Activated naive CD4-positive, alpha-beta T cell treated with anti-CD3 and anti-CD28 coated beads for 36 hours (primary cell): Measurements from ENCODE around the gene SRSF4. TPM values are rescaled to one million over a fixed set of nuclear protein-coding genes. Genes with fewer than 3 reads are reported as not detected.
A peak's percentile ranks its signal among the peaks of the same experiment; 100 is the strongest.
"Not testable (repeated sequence)": the region's sequence is repeated elsewhere in the genome, so short reads cannot be mapped to it uniquely, and the experiment has no call there.

Experiments
- CTCF ChIA-PET: fragments of 350-600 bp; sonication (Branson Sonifier 250); formaldehyde crosslinking; loops from one replicate; lab custom pipeline; 2021; ENCODE audit warnings: antibody characterized with exemption; lab: Charles Lee
- DNase-seq: peaks from one replicate; pipeline ENCODE4 v3.0.0-alpha.2; 2020
- H3K27ac Mint-ChIP-seq: one replicate; pipeline ENCODE4 v1.8.0; 2021; ENCODE audit warnings: mild to moderate bottlenecking, mixed read lengths
- H3K27me3 Mint-ChIP-seq: one replicate; pipeline ENCODE4 v1.8.0; 2021; ENCODE audit warnings: low read depth, mixed read lengths
- H3K36me3 Mint-ChIP-seq: one replicate; pipeline ENCODE4 v1.8.0; 2021; ENCODE audit warnings: low read depth, mixed read lengths
- H3K4me1 Mint-ChIP-seq: one replicate; pipeline ENCODE4 v1.8.0; 2021; ENCODE audit warnings: low read depth, mixed read lengths
- H3K4me3 Mint-ChIP-seq: one replicate; pipeline ENCODE4 v1.8.0; 2021; ENCODE audit warnings: mild to moderate bottlenecking, moderate library complexity, mixed read lengths
- H3K9me3 Mint-ChIP-seq: one replicate; pipeline ENCODE4 v1.8.0; 2021; ENCODE audit warnings: mixed read lengths
- intact Hi-C: fragments of 100-400 bp; cut with micrococcal nuclease; formaldehyde crosslinking; loops from one replicate; pipeline ENCODE4 v1.15.1; 2023
- total RNA-seq, 2 experiments: library from RNA; stranded (reverse); gene quantifications; one replicate each; pipeline ENCODE4 v1.2.3, GENCODE V29; 2021

Gene SRSF4
- 100 to 1,000 TPM; 166 to 170 TPM for total RNA-seq

DNA sequence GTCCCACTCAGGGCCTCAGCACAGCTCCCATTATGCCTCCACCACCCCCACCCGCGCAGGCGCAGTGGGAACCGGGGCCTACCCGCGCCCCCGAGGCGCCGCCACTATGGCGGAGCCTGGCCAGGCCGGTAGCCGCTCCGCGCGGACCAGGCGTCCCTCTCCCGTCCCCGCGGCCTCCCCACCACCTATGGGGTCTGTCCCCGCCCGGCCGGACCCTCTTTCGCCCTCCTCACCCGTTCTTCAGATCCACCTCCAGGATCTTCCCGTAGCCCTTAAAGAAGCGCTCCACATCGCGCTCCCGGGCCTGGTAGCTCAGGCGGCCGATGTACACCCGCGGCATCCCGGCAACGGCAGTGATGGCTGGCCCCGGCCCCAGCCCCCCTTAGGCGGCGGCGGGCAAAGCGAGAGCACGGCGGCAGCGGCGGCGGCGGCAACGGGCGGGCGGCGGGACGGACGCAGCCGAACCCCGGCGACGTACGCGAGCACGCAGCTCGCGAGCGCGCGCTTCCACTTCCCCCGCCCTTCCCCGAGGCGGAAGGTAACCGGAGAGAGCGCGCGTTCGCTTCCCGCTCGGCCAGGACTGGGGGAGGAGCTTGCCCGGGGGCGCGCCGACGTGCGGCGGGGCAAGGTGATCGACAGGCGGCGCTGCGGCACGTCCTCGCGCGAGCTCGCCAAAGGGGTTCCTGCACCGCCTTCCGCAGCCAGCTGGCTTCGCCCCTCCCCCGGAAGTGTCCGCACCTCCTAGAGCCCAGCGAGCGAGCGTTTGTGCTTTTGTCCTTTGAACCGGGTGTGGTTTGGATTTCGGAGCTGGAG lies at the start of gene SRSF4:
Gene SRSF4 (minus strand): TSS at position 488 of the 813 bp plus-strand sequence. CDS start 148 bp downstream, at position 340.
- intact Hi-C loops: loop anchor here (1.0 to 5.0 kb wide), 11 partner anchors 21 to 1537 kb away; partner anchors contain the start of genes EPB41, MECR, RNU11 and TAF12
- Mint-ChIP-seq H3K4me1 (peaks cover 37% of the 10 kb centered on the region), H3K27me3 (no peaks in the 10 kb centered on the region), H3K9me3 (no peaks in the 10 kb centered on the region), H3K27ac (peak within 1 kb of the TSS; percentile 98), H3K4me3 (peak within 1 kb of the TSS; percentile 93), H3K36me3 (peaks cover 37% of the 10 kb centered on the region)
- DNase-seq: peak; percentile 99
- CTCF ChIA-PET: interaction anchor here (0.9 to 3.1 kb wide), 8 partner anchors 14 to 300 kb away, joined by 3 to 15 read pairs (median 6); no protein-coding TSS in a partner anchor

- peaks cover 1% of the 10 kb centered on the region for H3K36me3 Mint-ChIP-seq
- CTCF ChIA-PET: interaction anchor here (0.6 to 1.2 kb wide), 4 partner anchors 122 to 1419 kb away, joined by 3 read pairs; no protein-coding TSS in a partner anchor
- peaks cover 4% of the 10 kb centered on the region for H3K27me3 Mint-ChIP-seq
- DNase-seq: peak; percentile 96
- H3K9me3 Mint-ChIP-seq: no peaks in the 10 kb centered on the region
- peaks cover 11% of the 10 kb centered on the region for H3K4me1 Mint-ChIP-seq
- H3K27ac Mint-ChIP-seq: peak within 1 kb of the TSS; percentile 80
- H3K4me3 Mint-ChIP-seq: peak within 1 kb of the TSS; percentile 96
- intact Hi-C loops: loop anchor here (1.0 to 10.0 kb wide), 4 partner anchors 50 to 484 kb away; partner anchors contain the start of gene SRSF4
These were observed 49.1 kb upstream of the SRSF4 start, which contains the start of gene MECR for GRCh38 chr1:29230553-29231378. MECR (minus strand) TSS chr1:29230934; CDS start chr1:29230906, 28 bp downstream.

- no peaks in the 10 kb centered on the region for H3K9me3 Mint-ChIP-seq
- intact Hi-C loops: loop anchor here (2.0 to 10.0 kb wide), 3 partner anchors 49 to 485 kb away; partner anchors contain the start of gene SRSF4
- H3K27me3 Mint-ChIP-seq: peaks cover 3% of the 10 kb centered on the region
- H3K4me3 Mint-ChIP-seq: peak overlapping the region; percentile 96
- CTCF ChIA-PET: interaction anchor here (0.6 to 1.5 kb wide), 3 partner anchors 28 to 348 kb away, joined by 3 to 5 read pairs (median 3); no protein-coding TSS in a partner anchor
- peak overlapping the region; percentile 80 for H3K27ac Mint-ChIP-seq
- H3K36me3 Mint-ChIP-seq: peaks cover 1% of the 10 kb centered on the region
- no peak for DNase-seq
- H3K4me1 Mint-ChIP-seq: peaks cover 11% of the 10 kb centered on the region
These were observed 48.5 kb upstream of the SRSF4 start for GRCh38 chr1:29230204-29230552.

- no peaks in the 10 kb centered on the region for H3K27me3 Mint-ChIP-seq
- DNase-seq: no peak
- intact Hi-C loops: no loop called here
- no peak overlapping the region for H3K27ac Mint-ChIP-seq
- CTCF ChIA-PET: no interaction called here
- H3K36me3 Mint-ChIP-seq: peaks cover 4% of the 10 kb centered on the region
- no peaks in the 10 kb centered on the region for H3K9me3 Mint-ChIP-seq
- no peak overlapping the region for H3K4me3 Mint-ChIP-seq
- H3K4me1 Mint-ChIP-seq: peaks cover 11% of the 10 kb centered on the region
These were observed 45.8 kb upstream of the SRSF4 start for GRCh38 chr1:29227511-29227910.

DNA sequence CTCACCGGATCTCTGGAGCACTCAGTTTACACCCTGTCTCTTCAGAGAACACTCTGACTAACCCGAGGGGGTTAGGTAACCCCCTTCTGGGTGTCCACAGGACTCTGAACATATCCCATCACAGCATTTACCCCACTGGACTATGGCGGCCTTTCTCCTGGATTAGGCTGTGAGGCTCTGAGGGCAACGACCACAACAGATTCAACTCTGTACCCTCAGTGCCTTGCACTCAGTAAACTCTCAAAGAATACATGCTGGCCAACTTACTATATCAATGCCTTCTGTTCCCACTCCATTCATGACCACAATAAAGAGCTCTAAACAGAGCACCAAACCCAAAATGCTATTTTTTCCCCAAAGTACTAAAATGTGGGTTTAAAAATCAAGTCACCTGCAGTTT lies 43.7 kb upstream of the SRSF4 start:
- no peak for DNase-seq
- H3K4me3 Mint-ChIP-seq: no peak overlapping the region
- H3K27ac Mint-ChIP-seq: no peak overlapping the region
- peaks cover 9% of the 10 kb centered on the region for H3K36me3 Mint-ChIP-seq
- no peaks in the 10 kb centered on the region for H3K9me3 Mint-ChIP-seq
- intact Hi-C loops: no loop called here
- no peaks in the 10 kb centered on the region for H3K27me3 Mint-ChIP-seq
- CTCF ChIA-PET: no interaction called here
- H3K4me1 Mint-ChIP-seq: peaks cover 7% of the 10 kb centered on the region

- Mint-ChIP-seq H3K9me3 (no peaks in the 10 kb centered on the region), H3K27ac (no peak overlapping the region), H3K36me3 (peaks cover 10% of the 10 kb centered on the region), H3K4me3 (no peak overlapping the region), H3K4me1 (peaks cover under 1% of the 10 kb centered on the region), H3K27me3 (no peaks in the 10 kb centered on the region)
- CTCF ChIA-PET: no interaction called here
- no peak for DNase-seq
- intact Hi-C loops: no loop called here
These were observed 42.7 kb upstream of the SRSF4 start for GRCh38 chr1:29224356-29224837.

DNA sequence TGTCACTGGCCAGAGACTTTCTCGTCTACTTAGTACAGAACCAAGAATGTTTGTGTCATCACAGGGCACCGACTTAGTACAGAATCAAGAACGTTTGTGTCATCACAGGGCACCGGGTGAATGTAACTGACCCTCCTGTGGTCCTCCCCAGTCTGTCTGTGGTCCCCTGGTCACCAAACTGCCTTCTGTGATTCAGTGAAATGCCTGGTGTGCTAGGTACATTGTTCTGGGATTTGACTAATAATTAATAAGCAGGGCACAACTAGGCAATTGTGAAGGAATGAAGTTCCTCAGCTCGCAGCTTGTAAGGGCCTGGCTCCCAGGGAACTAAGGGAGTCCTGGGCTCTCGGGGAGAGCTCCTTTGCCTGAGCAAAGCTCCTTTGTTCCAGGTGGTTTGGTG lies 41.8 kb upstream of the SRSF4 start:
- DNase-seq: no peak
- Mint-ChIP-seq H3K27ac (no peak overlapping the region), H3K9me3 (no peaks in the 10 kb centered on the region), H3K4me1 (no peaks in the 10 kb centered on the region), H3K4me3 (no peak overlapping the region), H3K27me3 (no peaks in the 10 kb centered on the region), H3K36me3 (peaks cover 9% of the 10 kb centered on the region)
- CTCF ChIA-PET: no interaction called here
- intact Hi-C loops: no loop called here

GRCh38 chr1:29222686-29223085 lies 41.0 kb upstream of the SRSF4 start:
- Mint-ChIP-seq H3K27me3 (no peaks in the 10 kb centered on the region), H3K4me3 (no peak overlapping the region), H3K4me1 (no peaks in the 10 kb centered on the region), H3K27ac (no peak overlapping the region), H3K9me3 (no peaks in the 10 kb centered on the region), H3K36me3 (peaks cover 9% of the 10 kb centered on the region)
- CTCF ChIA-PET: no interaction called here
- intact Hi-C loops: no loop called here
- DNase-seq: no peak

GRCh38 chr1:29222260-29222659 lies 40.6 kb upstream of the SRSF4 start:
- CTCF ChIA-PET: interaction anchor here (0.6 to 0.9 kb wide), 2 partner anchors 20 to 37 kb away, joined by 3 to 5 read pairs; no protein-coding TSS in a partner anchor
- H3K4me1 Mint-ChIP-seq, DNase-seq, H3K9me3 Mint-ChIP-seq, H3K36me3 Mint-ChIP-seq, H3K27ac Mint-ChIP-seq, intact Hi-C loops, H3K4me3 Mint-ChIP-seq, H3K27me3 Mint-ChIP-seq: not testable (repeated sequence)

DNA sequence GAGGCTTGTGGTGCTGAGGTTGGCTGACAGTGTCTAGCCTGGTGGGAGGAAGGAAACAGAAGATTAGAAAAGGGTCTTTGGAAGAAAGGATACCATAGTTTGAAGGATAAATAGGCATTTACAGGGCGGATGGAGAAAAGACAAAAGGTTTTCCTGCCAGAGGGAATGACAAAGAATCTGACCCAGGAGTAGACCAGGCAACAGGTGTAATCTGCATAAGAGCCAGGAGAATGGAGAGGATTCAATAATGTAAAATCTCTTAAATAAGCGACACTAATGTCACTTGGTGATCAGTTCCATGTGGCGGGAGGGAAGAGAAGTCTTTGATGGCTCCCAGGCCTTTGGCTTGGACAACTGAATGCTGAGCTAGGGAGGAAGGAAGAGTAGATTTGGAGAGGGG lies 39.6 kb upstream of the SRSF4 start:
- intact Hi-C loops: no loop called here
- Mint-ChIP-seq H3K9me3 (no peaks in the 10 kb centered on the region), H3K36me3 (peaks cover 9% of the 10 kb centered on the region), H3K27ac (no peak overlapping the region), H3K4me3 (no peak overlapping the region), H3K4me1 (no peaks in the 10 kb centered on the region), H3K27me3 (no peaks in the 10 kb centered on the region)
- no peak for DNase-seq
- CTCF ChIA-PET: interaction anchor here (0.6 kb wide), 1 partner anchor 345 kb away, joined by 4 read pairs; no protein-coding TSS in a partner anchor

DNA sequence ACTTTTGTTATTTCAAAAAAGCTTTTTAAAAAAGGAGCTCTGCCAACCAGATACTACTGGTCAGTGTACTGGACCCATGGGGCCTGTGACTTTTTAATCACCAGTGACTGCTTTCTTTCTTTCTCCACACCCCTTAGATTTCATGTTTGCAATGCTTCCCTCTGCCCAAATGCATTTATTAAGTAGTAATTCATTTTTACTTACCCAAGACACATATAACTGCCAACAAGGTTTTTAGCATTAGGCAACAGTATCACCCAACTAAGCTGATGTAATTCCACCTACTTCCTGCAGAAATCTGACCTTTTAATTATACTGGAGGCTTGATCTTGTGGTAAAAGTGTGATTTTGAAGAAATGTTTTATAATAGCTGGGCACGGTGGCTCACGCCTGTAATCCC lies 36.5 kb upstream of the SRSF4 start:
- Mint-ChIP-seq H3K4me1 (no peaks in the 10 kb centered on the region), H3K4me3 (no peak overlapping the region), H3K27ac (no peak overlapping the region), H3K36me3 (peaks cover 10% of the 10 kb centered on the region), H3K27me3 (no peaks in the 10 kb centered on the region), H3K9me3 (no peaks in the 10 kb centered on the region)
- CTCF ChIA-PET: interaction anchor here (0.6 to 3.2 kb wide), 3 partner anchors 16 to 216 kb away, joined by 4 to 13 read pairs (median 6); no protein-coding TSS in a partner anchor
- no peak for DNase-seq
- intact Hi-C loops: no loop called here

GRCh38 chr1:29217633-29218032 lies 35.9 kb upstream of the SRSF4 start:
- no peak for DNase-seq
- Mint-ChIP-seq H3K4me1 (no peaks in the 10 kb centered on the region), H3K9me3 (no peaks in the 10 kb centered on the region), H3K4me3 (no peak overlapping the region), H3K27ac (no peak overlapping the region), H3K36me3 (peaks cover 13% of the 10 kb centered on the region), H3K27me3 (no peaks in the 10 kb centered on the region)
- intact Hi-C loops: no loop called here
- CTCF ChIA-PET: interaction anchor here (0.6 to 3.2 kb wide), 3 partner anchors 15 to 215 kb away, joined by 4 to 13 read pairs (median 6); no protein-coding TSS in a partner anchor
